NCI-H82 treated with DMSO at 0.1 percent for 48 hours (cell line): ENCODE data around the gene REN.
A peak's percentile ranks its signal among the peaks of the same experiment; 100 is the strongest.

Source experiments
- DNase-seq: peaks from one replicate; lab custom pipeline; 2025; ENCODE audit not compliant: unreplicated experiment; lab: John Stamatoyannopoulos, UW

Gene REN

DNA sequence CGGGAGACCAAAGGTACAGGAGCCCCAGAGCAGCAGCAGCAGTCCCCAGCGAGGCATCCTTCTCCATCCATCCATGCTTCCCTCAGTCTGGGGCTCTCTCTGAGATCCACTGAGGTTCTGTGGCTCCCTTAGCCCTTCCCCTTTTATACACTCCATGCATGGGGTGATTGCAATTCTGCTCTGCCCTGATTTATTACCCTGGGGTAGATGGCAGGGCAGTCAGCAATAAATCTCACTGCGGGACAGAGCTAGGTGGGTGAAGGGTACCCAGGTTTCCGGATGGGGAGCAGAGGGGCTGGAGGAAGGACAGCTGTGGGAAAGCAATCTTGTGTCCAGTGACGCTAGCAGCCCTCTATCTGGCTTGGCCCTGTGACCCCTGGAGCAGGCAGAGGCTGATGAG lies at the start of gene REN:
TSS of gene REN (minus strand) at position 119 of the 400 bp plus-strand sequence. CDS start at position 75, 44 bp downstream.
- no peak for DNase-seq

DNA sequence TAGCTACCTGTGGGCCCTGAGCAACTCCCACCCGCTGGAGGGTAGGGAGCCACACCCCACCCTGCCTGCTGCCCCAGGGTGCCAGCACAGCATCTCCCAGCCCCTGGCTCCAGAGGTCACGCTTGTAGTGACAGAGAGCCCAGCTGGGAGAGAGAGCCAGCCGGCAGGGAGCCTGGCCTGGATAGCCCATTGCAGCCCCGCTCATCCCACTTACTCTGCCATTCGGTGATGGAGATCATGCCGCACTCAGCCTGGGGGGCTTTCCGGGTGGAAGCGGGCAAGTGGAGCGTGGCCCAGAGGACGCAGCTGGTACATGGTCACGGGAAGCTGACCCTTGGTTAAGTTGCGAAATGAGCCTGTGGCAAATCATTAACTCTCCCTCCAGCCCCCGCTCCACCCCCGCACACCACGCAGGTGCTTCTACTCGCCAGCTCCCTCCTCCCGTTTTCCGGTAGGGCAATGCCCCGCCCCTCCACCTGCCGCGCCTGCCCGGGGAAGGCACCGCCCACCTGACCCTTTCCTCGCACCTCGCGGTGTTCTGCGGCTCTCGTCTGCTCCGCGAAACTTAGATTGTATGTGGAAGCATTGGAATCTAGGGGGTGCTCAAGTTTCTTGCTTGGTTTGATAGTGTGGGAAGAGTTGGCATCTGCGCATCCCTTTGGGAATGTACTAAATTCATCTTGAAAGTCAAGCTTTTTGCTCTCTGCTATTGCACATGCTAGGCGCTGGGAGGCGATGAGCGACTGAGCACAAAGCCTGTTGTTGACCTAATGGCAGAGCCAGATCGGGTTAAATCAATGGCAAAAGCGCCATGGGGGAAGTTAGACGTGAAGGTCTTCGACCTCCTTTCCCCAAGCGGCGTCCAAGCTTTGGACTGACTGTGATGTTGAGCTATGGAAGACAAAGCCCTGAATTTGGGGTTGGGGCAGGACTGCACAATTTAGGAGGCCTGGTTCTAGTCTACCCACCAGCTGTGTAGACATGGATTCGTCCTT lies 47.8 kb upstream of the REN start, which contains the start of gene GOLT1A:
TSS of gene GOLT1A (minus strand) at position 321 of the 995 bp plus-strand sequence. CDS start at position 239, 82 bp downstream.
- DNase-seq, result no peak

DNA sequence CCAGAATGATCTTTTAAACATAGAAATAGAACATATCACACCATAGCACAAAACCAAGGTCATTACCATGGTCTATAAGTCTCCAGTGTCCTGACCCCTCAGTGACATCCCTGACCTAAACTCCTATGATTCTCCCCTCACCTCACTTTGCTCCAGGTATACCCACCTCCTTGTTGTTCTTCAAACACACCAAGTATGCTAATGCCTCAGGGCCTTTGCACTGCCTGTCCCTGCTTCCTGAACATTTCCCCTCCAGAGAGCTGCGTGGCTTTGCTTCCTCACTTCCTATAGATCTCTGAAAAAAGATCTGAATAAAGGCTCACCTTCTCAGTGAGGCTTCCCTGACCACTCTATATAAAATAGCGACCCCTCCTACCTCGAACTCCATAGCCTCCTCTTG lies 46.6 kb upstream of the REN start:
- DNase-seq, result no peak

DNA sequence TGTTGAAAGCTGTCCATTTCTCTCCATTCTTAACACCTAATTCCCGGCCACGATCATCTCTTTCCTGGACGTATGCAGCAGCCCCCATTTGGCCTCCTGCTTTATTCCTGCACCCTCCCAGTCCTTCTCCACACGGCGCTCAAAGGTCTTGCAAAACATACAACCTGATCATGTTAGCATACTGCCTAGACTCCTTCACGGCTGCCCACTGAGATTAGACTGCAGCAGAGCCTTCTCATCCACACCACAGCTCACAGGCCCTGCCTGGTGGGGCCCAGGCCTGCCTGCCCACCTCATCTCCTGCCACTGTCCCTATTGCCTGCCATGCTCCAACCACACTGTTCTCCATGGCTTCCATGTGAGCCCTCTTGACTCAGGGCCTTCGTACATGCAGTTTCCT lies 44.9 kb upstream of the REN start:
- DNase-seq, result no peak

DNA sequence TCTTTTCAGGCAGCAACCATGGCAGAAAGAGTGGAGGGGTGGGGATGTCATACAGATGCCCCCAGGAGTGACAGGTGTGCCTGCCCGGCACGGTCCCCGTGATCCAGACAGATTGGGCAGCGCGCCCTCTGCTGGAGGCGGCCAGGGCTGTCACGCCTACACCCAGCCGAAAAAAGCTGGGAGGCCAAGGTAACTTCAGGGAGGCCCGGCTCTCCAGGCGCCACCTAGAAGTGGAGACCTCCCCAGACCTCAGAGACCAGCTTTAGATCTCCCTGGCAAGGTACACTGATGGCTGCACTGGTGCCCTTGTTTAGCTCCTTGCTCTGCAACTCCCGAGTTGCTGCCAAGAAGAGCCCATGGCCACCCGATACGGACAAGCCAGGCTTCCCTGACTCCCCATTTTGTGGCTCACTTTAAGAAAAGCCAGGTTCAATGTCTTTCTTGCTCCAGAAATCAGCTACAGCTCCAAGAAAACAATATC lies 41.0 kb upstream of the REN start:
- DNase-seq, result peak; percentile 15

DNA sequence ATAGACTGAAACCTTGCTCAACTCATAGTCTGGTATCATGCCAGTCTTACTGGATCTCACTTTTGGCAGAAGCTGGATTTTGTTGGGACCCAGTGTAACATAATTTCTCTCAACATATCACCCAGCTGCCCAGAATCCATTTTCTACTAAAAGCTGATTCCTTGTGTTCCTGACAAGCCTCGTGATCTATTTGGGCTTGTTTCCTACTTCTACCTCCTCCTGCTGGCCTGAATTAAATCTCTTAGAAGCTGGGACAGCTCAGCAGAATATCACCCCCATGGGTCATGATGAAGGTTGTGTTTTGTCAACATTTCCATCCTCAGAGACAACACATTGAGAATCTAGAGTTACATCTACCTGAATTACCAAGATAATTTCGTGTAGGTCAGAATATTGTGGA lies 40.0 kb upstream of the REN start:
- DNase-seq, result no peak

DNA sequence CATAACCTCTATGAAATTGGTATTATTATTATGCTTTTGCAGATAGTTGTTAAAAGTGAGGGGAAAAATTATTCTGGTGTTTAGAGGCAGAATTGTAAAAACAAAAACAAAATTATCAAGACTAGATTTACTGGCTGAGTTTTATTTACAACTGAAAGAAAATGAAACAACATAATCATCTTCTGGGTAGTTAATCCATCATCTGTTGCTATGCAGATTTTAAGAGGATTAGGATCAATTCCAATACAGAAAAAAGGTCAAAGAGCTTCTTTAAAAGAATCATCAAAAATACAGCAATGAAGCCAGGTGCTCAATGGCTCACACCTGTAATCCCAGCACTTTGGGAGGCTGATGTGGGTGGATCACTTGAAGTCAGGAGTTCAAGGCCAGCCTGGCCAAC lies 39.3 kb upstream of the REN start:
- no peak for DNase-seq

DNA sequence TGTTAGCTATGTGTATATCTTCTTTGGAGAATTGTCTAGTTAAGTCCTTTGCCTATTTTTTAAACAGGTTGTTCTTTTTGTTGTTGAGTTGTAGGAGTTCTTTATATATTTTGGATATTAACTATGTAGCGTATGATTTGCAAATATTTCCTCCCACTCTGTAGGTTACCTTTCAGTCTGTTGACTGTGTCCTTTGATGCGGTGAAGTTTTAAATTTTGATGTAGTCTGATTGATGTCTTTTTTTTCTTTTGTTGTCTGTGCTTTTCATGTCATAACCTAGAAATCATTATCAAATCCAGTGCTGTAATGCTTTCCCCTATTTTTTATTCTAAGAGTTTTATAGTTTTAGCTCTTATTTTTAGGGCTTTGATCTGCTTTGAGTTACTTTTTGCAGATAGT lies 38.8 kb upstream of the REN start:
- no peak for DNase-seq

DNA sequence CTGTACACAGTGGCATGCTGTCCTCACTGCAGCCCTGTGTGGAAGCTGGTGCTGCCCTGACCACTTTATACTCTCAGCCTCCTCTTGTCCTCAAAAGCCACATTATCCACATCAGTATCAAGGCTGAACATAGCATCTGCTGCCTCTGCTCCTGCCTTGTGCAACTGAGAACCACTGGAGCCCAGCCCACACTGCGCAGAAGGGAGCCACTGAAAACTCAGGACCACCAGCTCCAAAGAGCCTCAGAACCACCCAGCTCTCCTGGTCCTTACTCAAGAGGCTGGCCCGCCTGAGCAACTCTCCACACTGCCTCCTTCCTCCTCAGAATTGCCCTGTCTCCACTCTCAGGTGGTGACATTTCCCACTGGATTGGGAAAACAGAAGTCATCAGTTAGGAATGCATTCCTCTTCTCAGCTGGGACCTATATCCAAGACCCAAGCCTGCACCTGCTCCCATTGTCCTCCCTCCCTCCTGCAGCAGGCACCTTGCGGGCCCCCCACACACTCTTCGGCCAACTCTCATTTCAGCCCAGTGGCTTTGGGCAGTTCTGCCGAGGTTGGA lies 37.1 kb upstream of the REN start:
- DNase-seq, result no peak

DNA sequence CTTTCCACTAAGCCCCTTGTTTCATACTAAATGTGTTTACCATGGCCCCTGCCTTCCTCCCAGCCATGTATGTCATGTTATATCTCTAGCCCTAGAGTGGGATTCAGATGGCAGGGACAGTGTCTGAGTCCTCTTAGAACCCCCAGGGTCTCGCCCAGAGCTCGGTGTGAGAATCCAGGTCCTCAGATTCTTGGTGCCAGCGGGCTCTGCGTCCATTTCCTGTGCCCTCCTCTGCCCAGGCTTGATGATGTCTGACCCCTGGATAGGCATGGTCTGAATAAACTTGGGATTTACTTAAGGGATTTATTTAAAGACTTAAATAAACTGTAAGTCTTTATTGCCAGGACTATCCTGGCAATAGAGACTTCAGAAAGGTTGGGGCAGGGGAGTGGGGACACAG lies 36.3 kb upstream of the REN start:
- DNase-seq, result no peak

DNA sequence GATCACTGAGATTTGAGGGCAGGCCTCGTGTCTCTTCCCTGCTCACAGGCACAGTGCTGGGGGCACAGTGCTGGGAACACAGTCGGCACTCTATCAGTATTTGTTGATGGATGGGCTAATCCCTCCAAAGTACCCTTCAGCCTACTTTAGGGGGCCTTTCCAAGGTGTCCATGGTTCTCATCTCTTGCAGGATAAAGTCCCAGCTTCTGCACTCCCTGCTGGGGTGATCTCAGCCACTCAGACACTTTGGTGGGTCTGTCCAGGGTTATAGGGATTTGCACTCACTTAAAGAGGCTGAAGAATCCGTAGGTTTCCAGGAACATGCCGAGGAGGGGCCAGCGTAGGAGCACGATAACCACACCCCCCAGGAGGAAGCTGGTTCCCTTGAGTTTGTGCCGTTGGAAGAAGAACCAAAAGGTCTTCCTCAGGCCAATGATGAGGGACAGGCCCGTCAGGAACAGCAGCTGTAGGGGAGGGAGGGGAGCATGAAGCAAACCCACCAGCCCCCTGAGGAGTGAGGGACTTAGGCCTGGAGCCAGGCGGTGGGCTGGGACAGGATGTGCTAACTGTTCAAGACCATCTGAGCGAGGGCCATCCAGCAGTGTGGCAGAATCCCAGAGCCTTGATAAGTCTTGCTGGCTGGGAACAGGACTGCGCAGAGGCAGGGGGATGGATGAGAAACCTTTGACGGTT lies 35.4 kb upstream of the REN start:
- DNase-seq, result no peak

DNA sequence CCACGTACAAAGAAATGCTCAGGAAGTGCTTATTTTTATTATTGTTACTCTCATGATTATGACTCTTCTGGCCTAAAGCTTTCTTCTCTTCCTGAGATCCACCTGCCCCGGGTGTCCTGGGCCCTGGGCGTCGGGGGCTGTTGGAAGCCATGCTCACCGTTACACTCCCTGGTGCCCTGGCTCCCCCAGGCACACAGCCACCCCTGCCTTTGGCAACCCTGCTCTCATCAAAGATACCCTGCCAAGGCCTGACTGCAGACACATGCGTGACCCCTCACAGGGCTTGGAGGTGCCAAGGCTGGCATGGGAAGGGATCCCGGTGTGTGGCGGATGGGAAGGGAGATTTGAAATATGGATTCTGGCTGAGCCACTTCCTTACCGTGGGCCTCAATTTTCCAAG lies 33.4 kb upstream of the REN start:
- DNase-seq, result no peak

DNA sequence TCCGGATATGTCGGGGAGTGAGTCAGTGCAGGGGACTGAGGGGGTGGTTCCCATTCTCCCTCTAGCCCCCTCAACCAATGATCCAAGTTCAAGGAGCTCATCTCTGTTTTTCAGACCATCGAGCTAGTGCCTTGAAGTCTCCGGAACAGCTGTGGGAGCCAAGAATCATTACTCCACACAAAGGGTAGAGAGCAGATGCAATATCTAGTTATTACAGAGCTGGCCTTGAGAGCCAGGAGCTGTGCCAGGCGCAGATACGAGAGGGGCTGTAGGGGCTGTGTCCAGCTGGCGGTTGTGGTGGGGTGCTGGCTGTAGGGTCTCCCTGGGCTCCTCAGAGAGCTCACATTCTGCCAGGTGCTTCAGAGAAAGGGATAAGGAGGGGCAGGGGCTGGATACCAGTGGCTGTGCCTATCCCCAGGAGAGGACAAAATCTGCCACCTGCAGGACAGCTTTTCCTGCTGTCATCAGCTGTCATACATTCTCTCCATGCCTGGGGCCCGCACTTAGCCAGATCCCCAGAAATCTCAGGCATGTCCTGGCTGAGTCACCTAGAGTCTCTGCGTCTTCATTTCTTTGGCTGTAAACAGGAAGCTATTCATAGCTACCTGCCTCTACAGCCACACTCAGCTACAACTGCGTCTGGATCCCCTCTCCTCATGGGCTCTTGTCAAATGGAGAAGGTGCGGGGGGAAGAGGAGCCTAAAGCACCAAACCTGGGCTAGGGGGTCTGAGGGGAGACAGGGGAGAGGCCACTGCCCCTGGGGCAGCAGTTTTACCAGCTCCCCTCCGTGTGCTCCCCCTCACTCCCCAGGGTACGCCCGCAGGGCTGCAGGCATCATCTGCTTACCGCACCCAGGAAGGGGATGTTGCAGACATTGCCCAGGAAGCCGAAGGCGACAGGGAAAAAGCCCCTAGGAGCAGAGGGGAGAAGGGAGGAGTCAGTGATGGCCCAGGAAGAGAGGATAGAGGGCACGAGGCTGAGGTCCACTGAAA lies 32.5 kb upstream of the REN start:
- no peak for DNase-seq

DNA sequence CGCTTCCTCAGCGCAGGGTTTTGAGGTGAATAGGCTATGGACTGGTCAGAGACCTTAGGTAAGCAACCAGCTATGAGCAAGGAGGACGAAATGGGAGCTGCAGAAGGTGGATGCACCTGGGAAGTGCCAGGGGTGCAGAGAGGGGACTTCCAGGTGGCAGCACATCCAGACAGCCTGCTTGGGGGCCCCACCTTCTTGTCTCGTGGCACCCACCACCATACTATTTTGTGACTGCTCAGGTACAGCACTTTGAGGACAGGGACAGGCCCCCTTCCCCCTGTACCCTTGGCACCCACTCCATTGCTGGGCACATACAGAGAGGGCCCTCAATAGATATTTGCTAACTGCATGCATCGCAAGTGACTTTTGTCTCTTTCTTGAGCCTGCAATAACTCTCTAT lies 30.9 kb upstream of the REN start:
- no peak for DNase-seq

DNA sequence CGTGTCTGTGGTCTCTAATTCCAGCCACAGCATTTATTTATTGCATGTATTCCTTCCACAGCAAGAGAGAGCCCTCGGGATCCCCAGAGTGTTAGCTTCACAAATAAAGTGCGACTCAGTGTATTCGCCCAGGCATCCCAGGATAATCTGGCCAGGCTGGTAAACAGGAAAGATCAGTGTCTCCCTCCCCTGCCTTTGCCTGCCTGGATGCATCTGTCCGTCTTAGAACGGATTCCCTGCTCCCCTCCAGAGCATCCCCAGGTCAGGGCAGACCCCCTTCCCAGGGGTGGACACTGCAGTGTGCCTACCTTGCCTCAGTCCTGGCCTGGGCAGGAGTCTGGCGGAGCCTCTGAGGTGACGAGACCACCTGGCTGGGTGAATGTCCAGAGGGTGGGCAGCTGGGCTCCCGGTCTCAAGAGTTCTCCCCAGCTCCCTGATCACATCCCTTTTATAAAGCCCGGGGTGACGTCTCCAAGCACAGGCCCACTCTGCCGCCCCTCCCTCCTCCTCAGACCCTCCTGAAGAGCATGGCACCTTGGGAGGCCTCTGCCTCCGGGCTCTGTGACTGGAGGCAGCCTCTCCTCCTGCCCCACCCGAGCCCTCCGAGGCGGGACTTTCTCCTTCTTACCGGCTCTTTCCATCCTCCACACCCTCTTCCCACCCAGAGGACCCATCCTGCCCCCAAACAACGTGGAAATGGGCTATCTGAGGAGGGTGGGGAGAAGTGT lies 30.1 kb upstream of the REN start, which contains the start of gene KISS1:
TSS of gene KISS1 (minus strand) at position 424 of the 728 bp plus-strand sequence. CDS start 3,615 bp downstream, outside the sequence.
- DNase-seq, result no peak

DNA sequence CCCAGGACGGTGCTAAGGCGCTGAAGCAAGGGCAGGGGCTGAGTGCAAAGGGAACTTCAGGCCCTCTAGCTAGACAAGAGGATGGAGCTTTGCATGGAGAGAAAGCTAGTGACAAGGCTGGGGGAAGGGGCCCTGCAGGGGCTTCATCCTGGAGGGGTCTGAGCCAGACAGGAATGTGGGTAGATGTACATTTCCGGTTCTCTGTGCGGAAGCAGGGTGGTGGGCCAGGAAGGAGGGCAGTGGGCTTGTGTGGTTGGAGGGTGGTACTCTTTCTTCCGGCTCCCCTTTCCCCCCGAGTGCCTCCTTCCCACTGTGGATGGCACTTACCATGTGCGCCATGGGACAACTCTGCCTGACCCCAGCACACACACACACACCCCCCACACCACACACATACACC lies 28.6 kb upstream of the REN start:
- no peak for DNase-seq

DNA sequence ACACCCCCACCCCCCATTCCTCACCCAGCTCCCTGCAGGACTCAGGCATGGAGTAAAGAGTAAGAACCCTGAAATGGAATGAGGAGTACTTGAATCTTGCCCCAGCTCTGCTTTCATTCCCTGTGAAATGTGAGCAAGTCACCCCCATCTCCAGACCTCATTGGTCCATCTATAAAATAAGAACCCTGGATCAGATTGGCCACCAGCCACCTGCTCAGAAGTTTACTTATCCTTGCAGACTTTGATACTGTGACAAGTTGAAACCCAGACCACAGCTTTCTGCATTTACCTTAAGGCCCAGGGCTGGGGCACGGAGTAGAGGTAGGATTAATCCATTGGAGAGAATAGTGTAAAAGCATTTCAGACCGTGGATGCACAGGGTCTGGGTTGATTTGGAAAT lies 27.9 kb upstream of the REN start:
- no peak for DNase-seq

DNA sequence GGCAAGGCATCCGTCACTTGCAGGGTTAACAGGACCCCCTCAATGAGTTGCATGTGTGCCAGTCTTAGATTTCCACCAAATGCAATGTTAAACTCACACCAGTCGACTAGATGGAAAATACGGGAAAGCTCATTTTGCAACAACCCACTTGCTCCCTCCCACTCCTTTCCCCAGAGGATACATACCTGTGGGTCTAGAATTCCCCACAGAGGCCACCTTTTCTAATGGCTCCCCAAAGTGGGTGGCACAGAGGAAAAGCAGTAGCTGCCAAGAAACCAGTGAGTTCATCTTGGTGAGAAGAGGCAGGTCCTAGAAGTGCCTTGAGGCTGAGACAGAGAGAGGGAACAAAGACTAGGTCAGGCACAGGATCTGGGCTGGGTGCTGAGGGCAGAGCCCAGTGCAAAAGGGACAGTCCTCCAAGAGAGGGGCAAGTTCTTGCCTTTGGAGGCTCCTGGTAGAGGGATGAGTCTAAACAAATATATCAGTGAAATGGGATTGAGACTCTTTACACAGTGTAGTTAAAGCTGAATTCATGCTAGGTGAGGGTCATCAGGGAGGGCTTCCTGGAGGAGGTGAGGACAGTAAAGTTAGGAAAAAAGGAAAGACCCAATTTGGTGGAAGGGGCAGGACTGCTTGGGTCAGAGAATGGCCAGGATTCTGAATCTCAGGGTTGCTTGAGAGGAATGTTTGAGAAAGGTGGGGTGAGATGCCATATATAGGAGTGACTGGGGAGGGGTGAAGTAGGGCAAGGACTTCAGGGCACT lies 26.6 kb upstream of the REN start:
- no peak for DNase-seq

DNA sequence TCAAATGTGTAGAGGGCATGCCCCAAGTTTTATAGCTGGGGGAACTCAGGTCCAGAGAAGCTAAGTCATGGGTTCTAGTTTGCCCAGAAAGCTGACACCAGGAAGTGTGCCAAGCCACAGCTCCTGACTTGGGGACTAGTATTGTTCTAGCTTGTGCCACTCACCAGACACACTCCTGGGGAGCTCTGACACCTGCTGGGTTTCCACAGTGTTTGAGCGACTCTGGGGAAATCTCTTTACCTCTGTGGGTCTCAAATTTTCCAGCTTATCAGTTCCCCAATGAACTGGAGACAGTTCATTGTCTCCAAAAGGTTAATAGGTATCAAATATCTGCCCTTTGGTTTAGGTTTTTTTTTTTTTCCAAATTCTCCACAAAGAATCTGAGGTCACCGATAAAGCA lies 25.9 kb upstream of the REN start:
- DNase-seq, result no peak
